Right cardiac atrium (tissue), 5 donors: Measurements from ENCODE around the gene ZNF705A. TPM values are rescaled to one million over a fixed set of nuclear protein-coding genes. Genes with fewer than 3 reads are reported as not detected.
"Not testable (repeated sequence)": the region's sequence is repeated elsewhere in the genome, so short reads cannot be mapped to it uniquely, and the experiment has no call there.

ENCODE experiments used
- ATAC-seq, 2 donors: fragments of 200-7000 bp; cut with Tn5 transposase; one replicate each; pipeline versions ENCODE4 v1.8.0 to v1.9.1; 2020; ENCODE audit warnings: moderate library complexity in 2 of 2, mild to moderate bottlenecking in 1 of 2
- DNase-seq, 3 donors: peaks; one replicate each; pipeline ENCODE4 v3.0.0-alpha.2; 2020
- H3K27ac ChIP-seq: one replicate; pipeline ENCODE4 v1.5.1; 2013; ENCODE audit warnings: mild to moderate bottlenecking, low read length, control low read depth, moderate library complexity
- H3K27me3 ChIP-seq: one replicate; pipeline ENCODE4 v1.6.1; 2013; ENCODE audit not compliant: control insufficient read depth, insufficient read depth
- H3K4me1 ChIP-seq: one replicate; pipeline ENCODE4 v1.6.1; 2013; ENCODE audit warnings: low read length; ENCODE audit not compliant: control insufficient read depth, insufficient read depth
- H3K4me3 ChIP-seq: one replicate; pipeline ENCODE4 v1.5.1; 2013; ENCODE audit warnings: low read length, control low read depth
- H3K9me3 ChIP-seq: one replicate; pipeline ENCODE4 v1.6.1; 2013; ENCODE audit warnings: low read length; ENCODE audit not compliant: control insufficient read depth
- WGBS: extraction: QIAGEN DNeasy Blood & Tissue Kit; methylation state at CpG from one replicate; pipeline ENCODE4 v1.1.7; 2013; 5-methylcytosine and 5-hydroxymethylcytosine counted together
- intact Hi-C, 4 donors: fragments of 100-400 bp; cut with DNase I; formaldehyde crosslinking; loops; one replicate each; pipeline versions ENCODE4 v1.11.0 to v1.14.0; 2022 to 2023
- polyA plus RNA-seq: library from polyadenylated mRNA; stranded (reverse); fragments of 200-250 nt; gene quantifications from one replicate; pipeline ENCODE4 v1.2.3, GENCODE V29; 2013
- total RNA-seq, 4 donors: library from RNA; stranded (reverse); fragmentation: NEBNext Ultra II Directional; extraction: Animal tissue kit (Norgen Biotek cat#: 25700); gene quantifications; one replicate each; pipeline ENCODE4 v1.2.1, GENCODE V29; 2021
- donor health status: healthy with polysubstance abuse.
- donor health status: DM: no; HTN: yes; CAD: no.
- donor health status: DM: no; HTN: no; CAD: no.
- donor health status: DM: no; HTN: yes; CAD: no; lungs with severe emphysema.
- donor health status: DM: yes; HTN: yes; CAD: no.

The ZNF705A gene
- total and polyA plus RNA-seq, 5 donors: not detected

DNA sequence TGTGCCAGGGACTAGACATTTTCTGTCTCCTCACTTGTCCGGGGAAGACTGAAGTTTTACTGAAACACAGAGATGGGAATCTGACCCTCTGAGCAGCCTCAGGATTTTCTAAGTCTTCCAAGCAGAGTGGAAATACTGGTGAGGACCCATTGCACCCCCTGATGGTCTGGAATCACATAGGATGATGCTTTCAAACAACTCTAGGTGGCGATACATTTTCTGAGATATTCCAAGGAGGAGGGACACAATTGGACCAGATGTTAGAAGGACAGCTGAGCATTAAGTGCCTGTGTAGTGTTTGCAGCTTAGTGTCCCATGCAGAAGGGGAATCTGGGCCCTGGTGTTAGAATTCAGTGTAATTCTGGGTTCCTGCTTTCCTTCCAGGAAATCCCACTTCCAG is 31.3 kb downstream of the ZNF705A start:
- H3K4me1 ChIP-seq, ATAC-seq, H3K4me3 ChIP-seq, H3K9me3 ChIP-seq, intact Hi-C loops, DNase-seq, H3K27me3 ChIP-seq, H3K27ac ChIP-seq: not testable (repeated sequence)
- 78% methylated on average over 2 of the region's 2 CpGs for WGBS

DNA sequence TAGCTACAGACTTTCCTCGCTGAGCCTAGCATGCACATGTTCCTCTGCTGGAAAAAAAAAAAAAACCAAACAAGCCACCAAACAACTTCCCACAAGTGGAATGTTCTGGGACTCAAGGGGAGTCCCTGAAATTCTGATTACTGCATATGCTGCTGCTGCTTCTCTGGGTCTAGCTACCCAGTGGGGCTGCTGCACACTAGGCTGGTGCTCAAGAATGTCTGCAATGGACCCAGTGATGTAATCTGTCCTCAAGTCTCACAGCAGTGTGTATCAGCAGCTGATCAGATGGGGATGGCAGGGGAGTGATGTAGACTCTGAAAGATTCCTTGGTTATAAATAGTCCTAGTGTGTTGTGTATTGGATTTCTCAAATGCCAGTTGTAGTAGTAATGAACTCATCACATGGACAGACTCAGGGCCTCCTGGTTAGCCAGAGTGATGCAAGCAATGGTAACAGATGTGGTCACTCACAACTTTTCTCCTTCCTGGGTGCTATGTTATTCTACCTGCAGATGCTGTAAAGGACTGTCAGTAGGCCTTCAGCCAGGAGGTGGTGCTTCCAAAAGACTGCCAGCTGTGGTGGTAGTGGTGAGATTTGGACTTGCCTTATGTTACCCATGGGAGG is 41.0 kb downstream of the ZNF705A start:
- H3K9me3 ChIP-seq, intact Hi-C loops, H3K4me1 ChIP-seq, H3K27me3 ChIP-seq, H3K4me3 ChIP-seq, DNase-seq, H3K27ac ChIP-seq, ATAC-seq: not testable (repeated sequence)
- 98% methylated on average over 1 of the region's 1 CpG for whole genome bisulfite sequencing

- H3K27me3 ChIP-seq, H3K4me3 ChIP-seq, H3K9me3 ChIP-seq, ATAC-seq, intact Hi-C loops, DNase-seq, H3K27ac ChIP-seq, H3K4me1 ChIP-seq: not testable (repeated sequence)
- WGBS: 79% methylated on average over 26 of the region's 26 CpGs
Observed at GRCh38 chr12:8218711-8219382, 62.0 kb downstream of the ZNF705A start.

DNA sequence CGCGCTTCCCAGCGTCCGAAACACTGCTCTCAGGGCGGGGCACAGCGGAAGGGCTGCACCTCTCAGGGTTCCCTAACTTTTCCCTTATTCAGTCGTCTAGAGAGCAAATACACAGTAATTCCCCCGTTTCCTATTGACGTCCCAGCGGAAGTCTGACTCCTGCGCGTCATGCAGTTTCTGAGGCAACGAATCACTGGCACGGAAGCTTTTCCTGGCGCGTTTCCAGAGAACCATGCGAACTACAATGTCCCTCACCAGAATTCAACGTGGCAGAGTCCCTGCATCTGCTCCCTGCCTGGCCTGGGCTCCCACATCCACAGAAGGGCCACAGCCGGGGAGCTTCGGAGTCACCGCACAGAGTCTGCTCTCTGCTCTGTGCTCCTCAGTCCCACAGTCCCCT is 64.6 kb downstream of the ZNF705A start:
- H3K27me3 ChIP-seq, intact Hi-C loops, H3K4me3 ChIP-seq, H3K27ac ChIP-seq, H3K4me1 ChIP-seq, ATAC-seq, H3K9me3 ChIP-seq: not testable (repeated sequence)
- 78% methylated on average over 21 of the region's 21 CpGs for WGBS
- DNase-seq: peak in 2 of 3 donors; percentile 59 to 73

GRCh38 chr12:8221844-8222243 is 65.0 kb downstream of the ZNF705A start:
- H3K4me3 ChIP-seq, H3K27ac ChIP-seq, DNase-seq, H3K9me3 ChIP-seq, ATAC-seq, intact Hi-C loops, H3K27me3 ChIP-seq, H3K4me1 ChIP-seq: not testable (repeated sequence)
- WGBS: 91% methylated on average over 21 of the region's 21 CpGs

DNA sequence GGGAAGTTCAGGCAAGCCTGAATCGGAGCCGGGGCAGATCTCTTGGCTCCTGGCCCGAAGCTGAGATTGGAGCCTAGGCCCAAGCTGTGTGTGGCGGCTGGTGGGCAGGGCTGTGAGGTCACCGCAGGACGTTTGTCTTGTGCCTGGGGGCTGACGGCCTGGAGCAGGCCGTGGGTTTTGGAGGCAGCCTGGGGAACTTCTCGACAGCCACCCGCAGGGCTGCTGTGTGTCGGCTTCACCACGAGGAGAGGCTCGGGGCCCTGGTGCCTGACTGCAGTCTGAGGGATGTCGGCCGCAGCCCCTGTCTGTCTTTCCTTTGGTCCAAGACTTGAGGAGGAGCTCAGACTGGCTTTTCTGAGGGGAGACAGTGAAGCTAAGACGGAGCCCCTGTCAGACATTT is 65.5 kb downstream of the ZNF705A start:
- H3K4me1 ChIP-seq, ATAC-seq, H3K27ac ChIP-seq, H3K27me3 ChIP-seq, H3K9me3 ChIP-seq, DNase-seq, H3K4me3 ChIP-seq, intact Hi-C loops: not testable (repeated sequence)
- WGBS: 88% methylated on average over 16 of the region's 16 CpGs

DNA sequence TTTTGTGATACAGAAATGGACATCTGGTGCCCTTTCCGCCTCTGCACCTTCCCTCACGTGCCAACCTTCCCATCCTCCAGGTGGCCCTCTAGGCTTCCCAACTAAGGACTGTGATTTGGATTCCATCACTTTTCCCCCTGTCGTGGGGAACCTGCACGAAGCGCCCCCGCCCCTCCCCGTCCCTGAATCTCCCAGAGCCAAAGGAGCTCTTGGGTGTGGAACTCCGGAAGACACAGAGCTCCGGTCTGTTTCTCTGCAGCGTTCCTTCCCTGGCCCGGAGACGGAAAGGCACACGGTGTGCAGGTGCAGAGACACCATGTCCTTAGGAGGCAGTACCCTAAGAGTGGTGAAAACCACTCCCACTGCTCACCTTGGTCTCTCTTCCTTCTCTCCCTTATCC is 66.8 kb downstream of the ZNF705A start:
- ATAC-seq, DNase-seq, H3K4me3 ChIP-seq, H3K27me3 ChIP-seq, H3K9me3 ChIP-seq, H3K4me1 ChIP-seq, H3K27ac ChIP-seq, intact Hi-C loops: not testable (repeated sequence)
- WGBS: 81% methylated on average over 13 of the region's 13 CpGs

DNA sequence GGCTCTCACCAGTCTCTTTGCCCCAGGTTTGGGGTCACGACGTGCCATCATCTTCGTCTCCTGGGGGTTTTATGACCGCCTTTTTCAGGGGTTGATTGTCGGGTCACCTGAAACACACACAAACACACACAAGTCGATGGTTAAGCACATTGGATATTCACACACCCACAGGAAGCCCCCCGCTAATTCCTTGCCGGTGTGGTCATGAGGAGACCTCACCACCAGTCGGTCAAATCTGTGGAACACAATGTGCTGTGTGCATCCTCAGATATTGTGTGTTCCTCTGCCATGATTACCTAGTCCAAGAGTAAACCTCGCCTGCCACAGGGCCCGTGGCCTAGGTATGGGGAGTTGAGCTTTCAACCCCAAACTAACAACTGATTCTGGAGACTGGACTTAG is 68.0 kb downstream of the ZNF705A start:
- H3K27me3 ChIP-seq, H3K9me3 ChIP-seq, H3K4me3 ChIP-seq, intact Hi-C loops, ATAC-seq, H3K27ac ChIP-seq, DNase-seq, H3K4me1 ChIP-seq: not testable (repeated sequence)
- 98% methylated on average over 11 of the region's 11 CpGs for WGBS

- WGBS: 92% methylated on average over 8 of the region's 8 CpGs
- H3K27ac ChIP-seq: no peak overlapping the region
- H3K9me3 ChIP-seq: no peaks in the 10 kb centered on the region
- H3K27me3 ChIP-seq: no peaks in the 10 kb centered on the region
- ATAC-seq: no peak
- no peak overlapping the region for H3K4me3 ChIP-seq
- intact Hi-C loops: no loop called here
- DNase-seq: no peak
- H3K4me1 ChIP-seq: no peaks in the 10 kb centered on the region
Observed at GRCh38 chr12:8226355-8226754, 69.5 kb downstream of the ZNF705A start.

- intact Hi-C loops, H3K4me3 ChIP-seq, H3K27ac ChIP-seq, H3K4me1 ChIP-seq, H3K9me3 ChIP-seq, H3K27me3 ChIP-seq, ATAC-seq: not testable (repeated sequence)
- DNase-seq: peak; percentile 50 to 66 (median 65)
- 32% methylated on average over 22 of the region's 22 CpGs for WGBS
Observed at GRCh38 chr12:8226992-8227731, 70.3 kb downstream of the ZNF705A start, which contains the start of gene FAM90A1. FAM90A1 (minus strand) TSS chr12:8227618; CDS start chr12:8224832, 2,786 bp downstream.

DNA sequence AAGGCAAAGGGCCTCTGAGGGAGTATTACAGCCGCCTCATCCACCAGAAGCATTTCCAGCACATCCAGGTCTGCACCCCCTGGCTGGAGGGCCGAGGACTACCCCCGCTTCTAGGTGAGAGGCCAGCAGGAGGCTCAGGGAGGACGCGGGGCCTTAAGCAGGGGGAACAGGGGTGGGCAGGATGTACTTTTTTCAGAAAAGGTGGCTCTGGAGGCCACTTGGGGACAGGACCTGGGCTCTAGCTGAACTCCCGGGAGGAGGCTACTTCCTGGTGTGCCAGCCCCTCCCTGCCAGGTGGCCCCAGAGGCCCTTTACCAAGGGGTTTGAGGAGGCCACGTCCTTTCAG is 70.9 kb downstream of the ZNF705A start:
- intact Hi-C loops, DNase-seq, H3K4me3 ChIP-seq, ATAC-seq, H3K27ac ChIP-seq, H3K27me3 ChIP-seq, H3K9me3 ChIP-seq, H3K4me1 ChIP-seq: not testable (repeated sequence)
- 31% methylated on average over 7 of the region's 7 CpGs for WGBS
